WTC11 (cell line): Measurements from ENCODE around the gene TBC1D14.

Experiments
- ELF4 ChIP-seq: sonication (generic); formaldehyde crosslinking; IDR thresholded peaks from 2 replicates; pipeline ENCODE4 v1.8.1; 2022; ENCODE audit warnings: low read depth, mild to moderate bottlenecking, moderate library complexity, missing genetic modification reagents
- GABPB1 ChIP-seq: sonication (generic); formaldehyde crosslinking; IDR thresholded peaks from 2 replicates; pipeline ENCODE4 v1.8.1; 2023; ENCODE audit warnings: mild to moderate bottlenecking, missing genetic modification reagents
- OVOL2 ChIP-seq: fragments of 250-450 bp; sonication (Bioruptor Pico); IDR thresholded peaks from 2 replicates; pipeline ENCODE4 v1.9.0; 2021; ENCODE audit warnings: mild to moderate bottlenecking, borderline replicate concordance
- TEAD1 ChIP-seq: sonication (generic); formaldehyde crosslinking; IDR thresholded peaks from 2 replicates; pipeline ENCODE4 v1.8.0; 2022; ENCODE audit warnings: mild to moderate bottlenecking, missing genetic modification reagents
- ZNF423 ChIP-seq: fragments of 250-450 bp; sonication (Bioruptor Pico); IDR thresholded peaks from 2 replicates; pipeline ENCODE4 v2.1.2; 2022; ENCODE audit warnings: mild to moderate bottlenecking, moderate library complexity
- TF ChIP-seq, protein P1 (sequence below): sonication (generic); formaldehyde crosslinking; IDR thresholded peaks from 2 replicates; pipeline ENCODE4 v1.8.1; 2022; ENCODE audit warnings: missing genetic modification reagents, borderline replicate concordance
- TF ChIP-seq, protein P2 (sequence below): fragments of 200-600 bp; IDR thresholded peaks from 2 replicates; pipeline ENCODE4 v1.8.0; 2022; ENCODE audit warnings: antibody characterized with exemption
- TF ChIP-seq, protein P3 (sequence below): sonication (generic); formaldehyde crosslinking; IDR thresholded peaks from 2 replicates; pipeline ENCODE4 v1.8.1; 2022; ENCODE audit warnings: mild to moderate bottlenecking, moderate library complexity, missing genetic modification reagents
- TF ChIP-seq, protein P4 (sequence below): sonication (generic); formaldehyde crosslinking; IDR thresholded peaks from 2 replicates; pipeline ENCODE4 v1.8.1; 2022; ENCODE audit warnings: low read depth, missing genetic modification reagents, borderline replicate concordance

DNA sequence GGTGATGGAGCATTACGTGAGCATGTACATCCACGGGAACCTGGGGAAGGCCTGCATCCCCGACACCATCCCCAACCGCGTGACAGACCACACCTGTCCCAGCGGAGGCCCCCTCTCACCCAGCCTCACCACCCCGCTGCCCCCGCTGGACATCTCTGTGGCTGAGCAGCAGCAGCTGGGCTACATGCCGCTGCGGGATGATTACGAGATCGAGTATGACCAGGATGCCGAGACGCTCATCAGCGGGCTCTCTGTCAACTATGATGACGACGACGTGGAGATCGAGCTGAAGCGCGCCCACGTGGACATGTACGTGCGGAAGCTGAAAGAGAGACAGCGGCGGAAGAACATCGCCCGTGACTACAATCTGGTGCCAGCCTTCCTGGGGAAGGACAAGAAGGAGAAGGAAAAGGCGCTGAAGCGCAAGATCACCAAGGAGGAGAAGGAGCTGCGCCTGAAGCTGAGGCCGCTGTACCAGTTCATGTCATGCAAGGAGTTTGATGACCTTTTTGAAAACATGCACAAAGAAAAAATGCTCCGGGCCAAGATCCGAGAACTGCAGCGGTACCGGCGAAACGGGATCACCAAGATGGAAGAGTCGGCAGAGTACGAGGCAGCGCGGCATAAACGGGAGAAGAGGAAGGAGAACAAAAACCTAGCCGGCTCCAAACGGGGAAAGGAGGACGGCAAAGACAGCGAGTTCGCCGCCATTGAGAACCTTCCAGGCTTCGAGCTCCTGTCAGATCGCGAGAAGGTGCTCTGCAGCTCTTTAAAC is 144.7 kb downstream of the TBC1D14 start:
- TF ChIP-seq ELF4 (CRISPR knock-in tag) (no peak), TEAD1 (no peak), OVOL2 (CRISPR knock-in tag) (no peak), ZNF423 (CRISPR knock-in tag) (no peak), GABPB1 (no peak)
- TF ChIP-seq, protein P1, sequence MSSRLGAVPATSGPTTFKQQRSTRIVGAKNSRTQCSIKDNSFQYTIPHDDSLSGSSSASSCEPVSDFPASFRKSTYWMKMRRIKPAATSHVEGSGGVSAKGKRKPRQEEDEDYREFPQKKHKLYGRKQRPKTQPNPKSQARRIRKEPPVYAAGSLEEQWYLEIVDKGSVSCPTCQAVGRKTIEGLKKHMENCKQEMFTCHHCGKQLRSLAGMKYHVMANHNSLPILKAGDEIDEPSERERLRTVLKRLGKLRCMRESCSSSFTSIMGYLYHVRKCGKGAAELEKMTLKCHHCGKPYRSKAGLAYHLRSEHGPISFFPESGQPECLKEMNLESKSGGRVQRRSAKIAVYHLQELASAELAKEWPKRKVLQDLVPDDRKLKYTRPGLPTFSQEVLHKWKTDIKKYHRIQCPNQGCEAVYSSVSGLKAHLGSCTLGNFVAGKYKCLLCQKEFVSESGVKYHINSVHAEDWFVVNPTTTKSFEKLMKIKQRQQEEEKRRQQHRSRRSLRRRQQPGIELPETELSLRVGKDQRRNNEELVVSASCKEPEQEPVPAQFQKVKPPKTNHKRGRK (CRISPR knock-in tag): no peak
- TF ChIP-seq, protein P2, sequence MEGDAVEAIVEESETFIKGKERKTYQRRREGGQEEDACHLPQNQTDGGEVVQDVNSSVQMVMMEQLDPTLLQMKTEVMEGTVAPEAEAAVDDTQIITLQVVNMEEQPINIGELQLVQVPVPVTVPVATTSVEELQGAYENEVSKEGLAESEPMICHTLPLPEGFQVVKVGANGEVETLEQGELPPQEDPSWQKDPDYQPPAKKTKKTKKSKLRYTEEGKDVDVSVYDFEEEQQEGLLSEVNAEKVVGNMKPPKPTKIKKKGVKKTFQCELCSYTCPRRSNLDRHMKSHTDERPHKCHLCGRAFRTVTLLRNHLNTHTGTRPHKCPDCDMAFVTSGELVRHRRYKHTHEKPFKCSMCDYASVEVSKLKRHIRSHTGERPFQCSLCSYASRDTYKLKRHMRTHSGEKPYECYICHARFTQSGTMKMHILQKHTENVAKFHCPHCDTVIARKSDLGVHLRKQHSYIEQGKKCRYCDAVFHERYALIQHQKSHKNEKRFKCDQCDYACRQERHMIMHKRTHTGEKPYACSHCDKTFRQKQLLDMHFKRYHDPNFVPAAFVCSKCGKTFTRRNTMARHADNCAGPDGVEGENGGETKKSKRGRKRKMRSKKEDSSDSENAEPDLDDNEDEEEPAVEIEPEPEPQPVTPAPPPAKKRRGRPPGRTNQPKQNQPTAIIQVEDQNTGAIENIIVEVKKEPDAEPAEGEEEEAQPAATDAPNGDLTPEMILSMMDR: no peak
- TF ChIP-seq, protein P3, sequence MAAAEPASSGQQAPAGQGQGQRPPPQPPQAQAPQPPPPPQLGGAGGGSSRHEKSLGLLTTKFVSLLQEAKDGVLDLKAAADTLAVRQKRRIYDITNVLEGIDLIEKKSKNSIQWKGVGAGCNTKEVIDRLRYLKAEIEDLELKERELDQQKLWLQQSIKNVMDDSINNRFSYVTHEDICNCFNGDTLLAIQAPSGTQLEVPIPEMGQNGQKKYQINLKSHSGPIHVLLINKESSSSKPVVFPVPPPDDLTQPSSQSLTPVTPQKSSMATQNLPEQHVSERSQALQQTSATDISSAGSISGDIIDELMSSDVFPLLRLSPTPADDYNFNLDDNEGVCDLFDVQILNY (CRISPR knock-in tag): no peak
- TF ChIP-seq, protein P4, sequence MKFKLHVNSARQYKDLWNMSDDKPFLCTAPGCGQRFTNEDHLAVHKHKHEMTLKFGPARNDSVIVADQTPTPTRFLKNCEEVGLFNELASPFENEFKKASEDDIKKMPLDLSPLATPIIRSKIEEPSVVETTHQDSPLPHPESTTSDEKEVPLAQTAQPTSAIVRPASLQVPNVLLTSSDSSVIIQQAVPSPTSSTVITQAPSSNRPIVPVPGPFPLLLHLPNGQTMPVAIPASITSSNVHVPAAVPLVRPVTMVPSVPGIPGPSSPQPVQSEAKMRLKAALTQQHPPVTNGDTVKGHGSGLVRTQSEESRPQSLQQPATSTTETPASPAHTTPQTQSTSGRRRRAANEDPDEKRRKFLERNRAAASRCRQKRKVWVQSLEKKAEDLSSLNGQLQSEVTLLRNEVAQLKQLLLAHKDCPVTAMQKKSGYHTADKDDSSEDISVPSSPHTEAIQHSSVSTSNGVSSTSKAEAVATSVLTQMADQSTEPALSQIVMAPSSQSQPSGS (CRISPR knock-in tag): no peak
